Lung microvascular endothelial cell (primary cell): Measurements from ENCODE around the gene CXCL16. TPM values are rescaled to one million over a fixed set of nuclear protein-coding genes. Genes with fewer than 3 reads are reported as not detected.
A peak's percentile ranks its signal among the peaks of the same experiment; 100 is the strongest.

ENCODE experiments used
- DNase-seq, 2 donors: peaks; one replicate each; pipeline versions ENCODE4 v3.0.0 to v3.0.0-alpha.2; 2010; ENCODE audit warnings: low read depth in 2 of 2
- total RNA-seq: library from RNA; depleted of rRNA; stranded (reverse); fragments of >200 nt; gene quantifications from 2 replicates; pipeline ENCODE4 v1.2.1, GENCODE V29; 2014

Gene CXCL16
- total RNA-seq, 1 donor from 2014 or later, result 1.6 TPM

- DNase-seq, result peak in 1 of 2 donors; percentile 54
These were observed 12.2 kb upstream of the CXCL16 start for GRCh38 chr17:4751932-4752331.

DNA sequence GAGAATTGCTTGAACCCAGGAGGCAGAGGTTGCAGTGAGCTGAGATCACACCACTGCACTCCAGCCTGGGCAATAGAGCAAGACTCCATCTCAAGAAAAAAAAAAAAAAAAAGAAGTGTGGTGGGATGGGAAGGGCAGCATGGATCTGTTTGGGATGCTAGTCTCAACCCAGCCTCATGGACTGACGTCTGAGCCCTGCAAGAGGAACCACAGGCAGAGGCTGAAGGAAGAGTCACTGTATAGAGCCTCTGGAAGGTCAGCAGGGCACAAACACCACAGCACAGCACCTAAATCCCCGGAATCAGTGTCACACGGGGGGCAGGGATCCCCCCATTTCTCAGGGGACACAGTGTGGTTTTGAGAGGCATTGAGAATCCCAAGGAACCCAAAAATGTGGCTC lies 10.9 kb upstream of the CXCL16 start:
- DNase-seq, result no peak

DNA sequence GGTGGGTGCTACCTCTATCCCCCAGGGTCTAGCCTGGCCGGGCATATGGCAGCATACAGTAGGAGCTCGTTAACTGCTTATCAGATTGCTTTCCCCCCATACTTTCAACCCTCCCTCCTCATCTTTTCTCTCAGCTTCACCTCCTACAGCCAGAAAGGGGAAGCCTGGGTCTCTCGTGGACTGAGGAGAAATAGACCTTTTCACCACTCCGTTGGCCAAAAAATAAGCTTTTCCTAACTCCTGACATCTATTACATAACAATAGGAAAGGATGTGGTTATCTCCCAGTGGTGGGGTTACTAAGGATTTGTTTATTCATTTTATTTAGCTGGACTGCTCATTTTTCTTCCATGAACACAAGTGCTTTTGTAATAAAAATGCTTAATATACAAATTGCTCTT lies 9.0 kb upstream of the CXCL16 start:
- no peak for DNase-seq

- peak; percentile 57 to 74 for DNase-seq
These were observed 8.1 kb upstream of the CXCL16 start for GRCh38 chr17:4747847-4748246.

- no peak for DNase-seq
These were observed 5.6 kb upstream of the CXCL16 start for GRCh38 chr17:4744999-4745969.

GRCh38 chr17:4743898-4744297 lies 4.2 kb upstream of the CXCL16 start:
- no peak for DNase-seq

GRCh38 chr17:4743216-4743615 lies 3.5 kb upstream of the CXCL16 start:
- DNase-seq, result no peak

GRCh38 chr17:4742629-4743028 lies 2.9 kb upstream of the CXCL16 start:
- DNase-seq, result no peak

GRCh38 chr17:4742133-4742532 lies 2.4 kb upstream of the CXCL16 start:
- DNase-seq, result no peak

DNA sequence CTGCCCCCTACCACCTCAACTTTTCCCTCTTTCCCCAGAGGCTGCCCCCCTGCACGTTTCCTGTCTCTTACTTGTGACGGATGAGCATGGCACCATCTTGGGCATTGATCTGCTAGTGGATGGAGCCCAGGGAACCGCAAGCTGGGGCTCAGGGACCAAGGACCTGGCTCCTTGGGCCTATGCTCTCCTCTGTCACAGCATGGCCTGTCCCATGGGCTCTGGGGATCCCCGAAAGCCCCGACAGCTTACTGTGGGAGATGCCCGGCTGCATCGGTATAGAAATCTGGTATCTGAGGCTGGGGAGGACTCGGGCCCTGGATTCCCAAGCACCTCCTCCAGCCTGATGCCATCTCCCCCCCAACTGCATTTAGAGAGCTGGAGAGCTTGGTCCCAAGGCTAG lies 1.8 kb upstream of the CXCL16 start:
- DNase-seq, result no peak

DNA sequence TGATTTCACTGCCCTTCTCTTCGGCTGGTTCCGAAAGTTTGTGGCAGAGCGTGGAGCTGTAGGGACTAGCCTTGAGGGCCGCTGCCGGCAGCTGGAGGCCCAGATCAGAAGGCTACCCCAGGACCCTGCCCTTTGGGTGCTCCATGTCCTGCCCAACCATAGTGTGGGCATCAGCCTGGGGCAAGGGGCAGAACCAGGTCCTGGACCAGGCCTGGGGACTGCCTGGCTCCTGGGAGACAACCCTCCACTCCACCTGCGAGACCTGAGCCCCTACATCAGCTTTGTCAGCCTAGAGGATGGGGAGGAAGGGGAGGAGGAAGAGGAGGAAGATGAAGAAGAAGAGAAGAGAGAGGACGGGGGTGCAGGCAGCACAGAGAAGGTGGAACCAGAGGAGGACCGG lies 856 bp upstream of the CXCL16 start:
- no peak for DNase-seq

GRCh38 chr17:4740025-4740351 lies 260 bp upstream of the CXCL16 start:
- no peak for DNase-seq

GRCh38 chr17:4738136-4739121 lies 1.3 kb downstream of the CXCL16 start:
- DNase-seq, result no peak

DNA sequence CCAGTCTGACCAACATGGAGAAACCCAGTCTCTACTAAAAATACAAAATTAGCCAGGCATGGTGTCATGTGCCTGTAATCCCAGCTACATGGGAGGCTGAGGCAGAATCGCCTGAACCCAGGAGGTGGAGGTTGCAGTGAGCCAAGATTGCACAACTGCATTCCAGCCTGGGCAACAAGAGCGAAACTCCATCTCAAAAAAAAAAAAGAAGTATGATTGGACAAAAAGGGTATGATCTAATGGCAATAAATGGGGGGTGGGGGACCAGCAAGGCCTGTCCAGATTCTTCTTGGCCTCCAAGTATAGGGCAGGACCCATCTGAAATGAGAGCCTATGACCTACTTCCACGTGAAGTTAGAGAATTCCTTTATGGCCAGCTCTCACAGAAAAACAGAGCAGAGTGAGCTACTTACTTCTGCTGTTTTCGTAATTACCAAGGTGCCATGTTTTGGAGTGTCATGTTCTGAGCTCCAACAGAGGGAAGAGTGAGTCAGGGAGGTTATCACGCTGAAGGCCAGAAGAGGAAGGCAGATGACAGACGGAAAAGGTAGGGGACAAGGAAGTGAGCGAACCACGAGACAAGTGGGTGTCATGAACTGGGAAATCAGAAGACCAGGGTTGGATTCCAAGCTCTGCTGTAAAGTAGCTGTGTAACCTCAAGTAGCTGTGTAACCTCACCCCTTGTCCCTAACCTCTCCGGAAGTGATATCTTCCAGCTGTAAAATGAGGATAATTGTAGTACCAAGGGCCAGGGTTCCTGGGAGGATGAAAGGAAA lies 3.7 kb downstream of the CXCL16 start:
- DNase-seq, result peak; percentile 36 to 66

- no peak for DNase-seq
These were observed 4.8 kb downstream of the CXCL16 start for GRCh38 chr17:4734857-4735475.

DNA sequence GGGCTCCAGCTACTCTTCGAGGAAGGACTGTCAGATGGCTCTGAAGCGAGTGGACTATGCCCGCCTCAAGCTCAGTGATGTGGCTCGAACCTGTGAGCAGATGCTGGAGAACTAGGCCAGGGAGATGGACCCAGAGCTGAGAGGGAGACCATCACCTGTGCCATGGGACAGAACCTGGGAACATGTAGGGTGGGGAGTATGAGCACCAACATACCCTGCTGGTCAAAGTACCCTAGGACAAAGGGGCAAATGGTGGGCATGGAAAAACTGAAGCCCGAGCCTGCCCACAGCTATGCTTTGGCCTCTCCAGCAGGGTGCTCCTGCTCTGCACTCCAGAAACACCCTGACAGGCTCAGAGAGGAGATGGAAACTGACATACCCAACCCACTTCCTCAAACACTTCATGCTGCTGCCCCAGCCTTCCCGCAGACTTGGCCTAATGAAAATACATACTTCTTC lies 6.6 kb downstream of the CXCL16 start:
- DNase-seq, result no peak

GRCh38 chr17:4728124-4728523 lies 11.6 kb downstream of the CXCL16 start:
- no peak for DNase-seq

- no peak for DNase-seq
These were observed 13.9 kb downstream of the CXCL16 start for GRCh38 chr17:4725646-4726310.

DNA sequence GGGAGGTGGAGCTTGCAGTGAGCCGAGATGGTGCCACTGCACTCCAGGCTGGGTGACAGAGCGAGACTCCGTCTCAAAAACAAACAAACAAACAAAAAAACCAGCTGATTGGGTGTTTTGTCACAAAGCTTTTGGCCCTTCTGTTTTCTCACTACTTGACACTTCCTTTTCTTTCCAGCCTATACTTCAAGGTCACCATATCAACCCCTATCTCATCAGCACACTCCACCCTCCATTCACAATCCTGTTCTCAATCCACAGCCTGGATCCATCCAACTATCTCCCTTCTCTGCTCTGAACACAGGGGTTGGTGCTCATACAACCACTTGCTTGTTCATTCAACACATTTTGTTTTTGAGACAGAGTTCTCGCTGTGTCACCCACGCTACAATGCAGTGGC lies 15.1 kb downstream of the CXCL16 start:
- no peak for DNase-seq

DNA sequence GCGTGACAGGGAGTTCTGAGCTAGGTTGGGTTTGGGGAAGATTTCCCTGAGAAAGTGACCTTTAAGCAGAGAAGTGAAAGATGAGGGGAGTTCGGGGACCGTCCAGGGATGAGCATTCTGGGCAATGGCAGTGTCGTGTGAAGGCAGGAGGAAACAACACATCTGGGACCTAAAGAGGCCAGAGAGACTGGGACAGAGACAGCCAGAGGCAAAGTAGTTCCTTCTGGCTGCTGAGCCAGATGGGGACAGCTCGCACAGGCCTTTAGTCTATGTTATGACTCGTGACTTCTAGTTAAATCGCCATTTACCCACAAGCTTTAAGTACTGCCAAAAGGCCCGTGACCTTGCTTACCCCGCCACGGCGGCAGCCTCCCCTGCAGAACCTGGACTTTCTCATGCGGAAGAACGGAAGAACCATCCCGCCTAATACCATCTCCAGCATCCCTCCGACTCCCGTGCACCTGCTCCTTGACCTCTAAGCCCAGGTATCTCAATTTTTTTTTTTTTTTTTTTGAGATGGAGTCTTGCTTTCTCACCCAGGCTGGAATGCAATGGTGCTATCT lies 17.0 kb downstream of the CXCL16 start:
- no peak for DNase-seq
